HuH-7.5 (cell line): Measurements from ENCODE around the gene KRTAP3-2.
"Not testable (repeated sequence)": the region's sequence is repeated elsewhere in the genome, so short reads cannot be mapped to it uniquely, and the experiment has no call there.

Experiments
- DNase-seq: peaks from one replicate; pipeline ENCODE4 v3.0.0; 2011; ENCODE audit warnings: low spot score

Gene KRTAP3-2

GRCh38 chr17:40999563-40999962 is at the start of gene KRTAP3-2:
Gene KRTAP3-2 (minus strand): TSS chr17:40999906. CDS start chr17:40999853, 53 bp downstream.
- DNase-seq, result not testable (repeated sequence)

- DNase-seq, result no peak
Measured at GRCh38 chr17:41049110-41049509, 49.4 kb upstream of the KRTAP3-2 start.

GRCh38 chr17:41048441-41048840 is 48.7 kb upstream of the KRTAP3-2 start:
- no peak for DNase-seq

GRCh38 chr17:41046735-41047465 is 47.2 kb upstream of the KRTAP3-2 start, which contains the start of gene KRTAP2-1:
Gene KRTAP2-1 (minus strand): TSS chr17:41047316. CDS start chr17:41047267, 49 bp downstream.
- DNase-seq, result not testable (repeated sequence)

- DNase-seq, result no peak
Measured at GRCh38 chr17:41042953-41043352, 43.2 kb upstream of the KRTAP3-2 start.

GRCh38 chr17:41040783-41041571 is 41.3 kb upstream of the KRTAP3-2 start, which contains the start of gene KRTAP1-1:
Gene KRTAP1-1 (minus strand): TSS chr17:41041450. CDS start chr17:41041397, 53 bp downstream.
- not testable (repeated sequence) for DNase-seq

GRCh38 chr17:41037853-41038350 is 38.2 kb upstream of the KRTAP3-2 start:
- no peak for DNase-seq

- not testable (repeated sequence) for DNase-seq
Measured at GRCh38 chr17:41034346-41034935, 34.7 kb upstream of the KRTAP3-2 start, which contains the start of gene KRTAP1-3. Gene KRTAP1-3 (minus strand): TSS chr17:41034874. CDS start chr17:41034821, 53 bp downstream.

GRCh38 chr17:41029633-41030245 is 30.0 kb upstream of the KRTAP3-2 start, which contains the start of gene KRTAP1-4:
Gene KRTAP1-4 (minus strand): TSS chr17:41030195. CDS start chr17:41030078, 117 bp downstream.
- no peak for DNase-seq

GRCh38 chr17:41026715-41027471 is 27.2 kb upstream of the KRTAP3-2 start, which contains the start of gene KRTAP1-5:
Gene KRTAP1-5 (minus strand): TSS chr17:41027208. CDS start chr17:41027155, 53 bp downstream.
- DNase-seq, result no peak

- no peak for DNase-seq
Measured at GRCh38 chr17:41024697-41025096, 25.0 kb upstream of the KRTAP3-2 start.

GRCh38 chr17:41020336-41020735 is 20.6 kb upstream of the KRTAP3-2 start:
- DNase-seq, result no peak

GRCh38 chr17:41019415-41019814 is 19.7 kb upstream of the KRTAP3-2 start:
- no peak for DNase-seq

GRCh38 chr17:41018541-41018940 is 18.8 kb upstream of the KRTAP3-2 start:
- no peak for DNase-seq

- DNase-seq, result no peak
Measured at GRCh38 chr17:41016578-41017215, 17.0 kb upstream of the KRTAP3-2 start.

GRCh38 chr17:41015454-41015853 is 15.7 kb upstream of the KRTAP3-2 start:
- DNase-seq, result no peak

- no peak for DNase-seq
Measured at GRCh38 chr17:41013606-41014005, 13.9 kb upstream of the KRTAP3-2 start.

GRCh38 chr17:41013181-41013580 is 13.5 kb upstream of the KRTAP3-2 start:
- DNase-seq, result no peak

- no peak for DNase-seq
Measured at GRCh38 chr17:41012326-41013120, 12.8 kb upstream of the KRTAP3-2 start.
